Neural progenitor cell (in vitro differentiated cells): ENCODE measurements around the gene GNG3.

Experiments
- EZH2 ChIP-seq: fragments of 200-600 bp; sonication (generic); IDR thresholded peaks from 2 replicates; pipeline ENCODE4 v1.6.1; 2017; ENCODE audit warnings: antibody characterized with exemption, mild to moderate bottlenecking, moderate library complexity
- TF ChIP-seq, protein P1 (sequence below): fragments of 200-600 bp; sonication (generic); IDR thresholded peaks from 2 replicates; pipeline ENCODE4 v1.5.1; 2017; ENCODE audit warnings: antibody characterized with exemption, mild to moderate bottlenecking

DNA sequence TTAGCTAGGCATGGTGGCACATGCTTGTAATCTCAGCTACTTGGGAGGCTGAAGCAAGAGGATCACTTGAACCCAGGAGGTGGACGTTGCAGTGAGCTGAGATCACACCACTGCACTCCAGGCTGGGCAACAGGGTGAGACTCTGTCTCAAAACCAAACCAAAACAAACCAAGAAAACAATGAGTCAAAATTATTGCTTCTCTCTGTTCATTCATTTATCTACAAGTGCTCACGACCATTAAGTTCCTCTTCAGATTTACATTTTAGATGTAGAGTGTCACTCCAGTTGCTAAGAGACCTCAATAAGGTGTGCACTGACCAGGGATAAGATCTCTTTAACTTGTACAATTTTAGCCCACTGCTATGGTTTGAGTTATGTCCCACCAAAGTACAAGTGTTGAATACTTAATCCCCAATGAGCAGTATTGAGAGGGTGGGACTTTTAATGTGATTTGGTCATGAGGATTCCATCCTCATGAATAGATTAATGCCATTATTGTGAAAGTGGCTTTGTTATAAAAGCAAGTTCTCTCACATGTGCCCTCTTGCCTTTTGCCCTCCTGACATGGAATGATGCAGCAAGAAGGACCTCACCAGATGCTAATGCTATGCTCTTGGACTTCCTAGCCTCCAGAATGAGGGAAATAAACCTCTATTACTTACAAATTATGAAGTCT is 12.0 kb downstream of the GNG3 start:
- TF ChIP-seq, protein P1, sequence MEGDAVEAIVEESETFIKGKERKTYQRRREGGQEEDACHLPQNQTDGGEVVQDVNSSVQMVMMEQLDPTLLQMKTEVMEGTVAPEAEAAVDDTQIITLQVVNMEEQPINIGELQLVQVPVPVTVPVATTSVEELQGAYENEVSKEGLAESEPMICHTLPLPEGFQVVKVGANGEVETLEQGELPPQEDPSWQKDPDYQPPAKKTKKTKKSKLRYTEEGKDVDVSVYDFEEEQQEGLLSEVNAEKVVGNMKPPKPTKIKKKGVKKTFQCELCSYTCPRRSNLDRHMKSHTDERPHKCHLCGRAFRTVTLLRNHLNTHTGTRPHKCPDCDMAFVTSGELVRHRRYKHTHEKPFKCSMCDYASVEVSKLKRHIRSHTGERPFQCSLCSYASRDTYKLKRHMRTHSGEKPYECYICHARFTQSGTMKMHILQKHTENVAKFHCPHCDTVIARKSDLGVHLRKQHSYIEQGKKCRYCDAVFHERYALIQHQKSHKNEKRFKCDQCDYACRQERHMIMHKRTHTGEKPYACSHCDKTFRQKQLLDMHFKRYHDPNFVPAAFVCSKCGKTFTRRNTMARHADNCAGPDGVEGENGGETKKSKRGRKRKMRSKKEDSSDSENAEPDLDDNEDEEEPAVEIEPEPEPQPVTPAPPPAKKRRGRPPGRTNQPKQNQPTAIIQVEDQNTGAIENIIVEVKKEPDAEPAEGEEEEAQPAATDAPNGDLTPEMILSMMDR: no peak
- no peak for TF ChIP-seq EZH2
